GM19452 (cell line): ENCODE results near the gene FOXN3.
"Not testable (repeated sequence)": the region's sequence is repeated elsewhere in the genome, so short reads cannot be mapped to it uniquely, and the experiment has no call there.

ENCODE experiments used
- ATAC-seq: cut with Tn5 transposase; IDR thresholded peaks from one replicate; pipeline ENCODE4 v1.9.1; 2021; ENCODE audit not compliant: unreplicated experiment

Gene FOXN3

DNA sequence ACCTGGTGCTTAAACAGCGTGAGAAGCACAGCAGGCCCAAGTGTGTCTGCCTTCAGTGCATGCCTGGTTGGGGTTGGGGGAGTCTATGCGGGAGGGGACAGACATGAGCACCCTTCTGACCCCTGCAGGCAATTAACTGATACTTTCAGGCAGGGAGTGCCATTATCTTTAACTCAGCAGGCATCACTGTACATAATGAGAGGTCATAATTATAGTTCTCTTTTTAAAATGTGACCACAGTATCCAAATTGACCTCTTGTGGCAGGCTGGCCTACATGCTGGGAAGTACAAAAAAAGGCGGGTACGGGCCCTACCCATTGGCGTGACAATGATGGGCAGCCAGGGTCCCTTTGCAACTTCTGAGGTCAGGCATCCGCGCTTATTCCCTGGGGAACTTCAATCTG lies 209.1 kb downstream of the FOXN3 start:
- ATAC-seq, result no peak

GRCh38 chr14:89206389-89207031 lies 210.5 kb downstream of the FOXN3 start:
- no peak for ATAC-seq

DNA sequence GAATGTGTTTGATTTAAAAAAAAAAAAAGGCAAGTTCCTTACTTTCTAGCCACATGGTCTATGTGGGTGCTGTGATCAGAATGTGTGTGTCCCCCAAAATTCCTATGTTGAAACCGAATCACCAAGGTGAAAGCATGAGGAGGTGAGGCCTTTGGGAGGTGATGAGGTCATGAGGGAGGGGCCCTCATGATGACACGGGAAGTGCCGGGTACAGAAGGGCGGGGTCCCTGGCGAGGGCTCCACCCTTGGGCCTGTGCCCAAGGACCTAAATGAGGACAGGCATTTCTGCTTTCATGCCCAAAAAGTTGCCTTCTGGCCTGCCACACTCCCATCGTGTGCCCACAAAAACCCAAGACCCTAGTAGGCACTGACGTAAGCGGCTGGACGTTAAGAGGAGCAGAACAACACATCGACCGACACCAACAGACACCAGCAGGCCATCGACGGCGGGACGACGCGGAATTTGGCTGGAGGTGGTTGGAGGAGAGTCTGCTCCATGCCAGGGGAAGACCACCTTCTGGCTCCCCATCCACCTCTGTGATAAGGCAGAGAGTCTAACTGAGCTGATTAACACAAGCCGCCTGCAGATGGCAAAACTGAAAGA lies 211.8 kb downstream of the FOXN3 start:
- ATAC-seq, result no peak

GRCh38 chr14:89202413-89203190 lies 214.4 kb downstream of the FOXN3 start:
- ATAC-seq, result no peak

DNA sequence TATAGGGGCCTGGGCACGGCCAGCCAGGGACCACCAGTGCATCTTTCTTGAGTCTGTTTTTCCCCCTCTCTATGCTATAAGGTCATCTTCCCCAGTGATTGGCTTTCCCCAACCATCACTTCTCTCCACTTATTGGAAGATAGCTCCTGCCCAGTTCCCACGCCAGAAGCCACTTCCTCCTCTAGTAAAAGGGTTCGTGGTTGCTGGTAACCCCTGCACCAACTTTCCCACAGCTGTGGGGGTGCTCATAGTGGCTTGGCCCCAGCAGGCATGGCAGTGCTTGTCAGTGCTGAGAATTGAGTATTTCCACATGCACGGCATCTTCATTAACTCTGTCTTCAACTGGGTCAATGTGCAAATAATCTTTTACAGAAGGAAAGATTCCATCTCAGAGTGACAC lies 215.4 kb downstream of the FOXN3 start:
- ATAC-seq, result no peak

DNA sequence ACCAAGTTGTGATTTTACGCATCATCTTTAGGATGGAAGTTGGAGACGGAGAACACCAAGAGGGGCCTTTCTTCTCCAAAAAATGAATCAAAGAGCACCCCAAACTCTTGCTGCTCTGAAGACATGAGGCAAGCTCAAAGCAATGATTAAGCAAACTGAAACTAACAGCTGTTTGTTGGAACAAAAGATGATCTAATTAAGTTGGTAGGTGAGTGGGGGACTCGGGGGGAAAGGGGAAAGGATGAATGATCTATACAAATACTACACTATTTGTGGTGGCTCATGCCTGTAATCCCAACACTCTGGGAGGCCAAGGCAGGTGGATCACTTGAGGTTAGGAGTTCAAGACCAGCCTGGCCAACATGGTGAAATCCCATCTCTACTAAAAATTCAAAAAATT lies 217.7 kb downstream of the FOXN3 start:
- not testable (repeated sequence) for ATAC-seq

DNA sequence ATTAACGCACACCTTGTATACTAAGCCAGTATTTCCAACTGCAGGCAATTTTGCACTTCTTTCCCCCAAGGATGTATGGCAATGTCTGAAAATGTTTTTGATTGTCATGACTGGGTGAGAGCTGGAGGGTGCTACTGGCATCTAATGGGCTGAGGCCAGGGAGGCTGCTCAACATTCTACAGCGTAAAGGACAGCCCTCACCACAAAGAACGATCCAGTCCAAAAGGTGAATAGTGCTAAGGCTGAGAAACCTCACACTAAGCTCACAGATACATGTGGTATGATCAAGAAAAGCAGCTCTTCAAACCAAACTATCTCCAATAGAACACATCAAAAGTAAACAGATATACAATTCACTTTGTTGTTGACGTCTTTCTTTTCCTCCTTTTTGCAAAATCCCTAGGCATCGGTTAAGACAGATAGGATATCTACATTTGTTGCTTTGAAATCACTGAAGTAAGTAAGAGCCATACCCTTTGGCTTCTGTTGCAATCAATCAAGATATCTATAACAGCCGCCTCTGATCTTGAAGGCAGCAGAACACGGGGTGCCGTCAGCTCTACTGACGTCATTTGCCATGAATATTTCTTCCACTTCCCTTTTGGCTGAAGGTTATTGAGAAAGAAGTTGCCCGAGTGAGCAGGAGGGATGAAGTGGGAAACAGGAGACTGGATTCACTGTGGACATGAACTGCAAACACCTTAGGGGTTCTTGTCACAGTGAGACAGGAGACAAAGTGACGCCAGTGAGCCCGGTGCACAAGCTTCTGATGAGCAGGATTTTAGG lies 218.3 kb downstream of the FOXN3 start:
- ATAC-seq, result no peak

- no peak for ATAC-seq
Observed at GRCh38 chr14:89197623-89198022, 219.4 kb downstream of the FOXN3 start.

DNA sequence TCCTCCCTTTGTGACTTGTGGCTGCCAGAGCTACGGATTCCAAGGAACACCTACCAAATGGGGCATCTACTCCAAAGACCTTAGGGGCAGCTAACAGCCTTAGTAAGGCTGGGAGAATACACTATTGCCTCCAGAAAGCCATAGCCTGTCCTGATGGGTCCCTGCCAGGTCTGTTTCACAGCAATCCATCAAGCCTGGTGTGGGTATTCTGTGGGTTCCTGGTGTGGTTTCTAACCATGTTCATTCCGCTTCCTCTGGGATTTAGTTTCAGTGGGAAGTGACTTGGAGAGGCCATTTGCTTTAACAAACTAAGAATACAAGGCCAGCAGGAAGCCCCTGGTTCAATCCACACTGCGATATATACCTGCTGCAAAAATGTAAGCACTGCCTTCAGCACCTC lies 220.5 kb downstream of the FOXN3 start:
- no peak for ATAC-seq

GRCh38 chr14:89194376-89194775 lies 222.7 kb downstream of the FOXN3 start:
- no peak for ATAC-seq

DNA sequence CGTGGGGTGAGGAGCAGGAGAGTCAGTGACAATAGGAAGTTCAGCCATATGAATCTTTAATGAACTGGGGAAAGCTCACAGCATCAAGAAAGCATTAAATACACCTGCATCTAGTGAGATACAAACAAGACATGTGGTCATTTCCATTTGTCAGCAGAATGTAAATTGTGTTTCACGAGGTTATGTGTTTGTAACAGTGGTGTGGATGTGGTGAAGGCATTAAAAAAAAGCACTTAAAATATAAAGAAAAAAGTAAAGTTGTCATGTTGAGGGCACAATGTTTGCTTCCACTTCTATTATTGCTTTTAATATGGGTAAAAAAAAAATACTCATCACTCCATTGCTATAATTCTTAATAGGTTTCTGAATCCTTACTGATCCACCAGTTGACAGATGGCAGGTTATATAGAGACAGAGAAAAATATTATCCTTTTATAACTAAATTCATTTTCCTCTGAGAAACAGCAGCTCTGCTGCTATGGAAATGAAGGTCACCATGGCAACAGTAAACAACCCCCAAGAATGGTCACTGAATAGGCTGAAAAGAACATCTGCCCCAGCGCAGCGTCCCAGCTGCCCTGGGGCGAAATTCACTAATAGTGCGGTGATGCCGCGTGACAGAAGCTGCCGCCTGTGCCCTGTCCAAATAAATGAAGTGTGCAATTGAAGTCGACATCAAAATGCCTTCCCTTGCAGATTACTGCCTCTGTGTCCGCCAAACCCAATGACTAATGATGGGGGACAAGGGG lies 226.1 kb downstream of the FOXN3 start:
- ATAC-seq, result no peak

GRCh38 chr14:89188492-89188891 lies 228.5 kb downstream of the FOXN3 start:
- no peak for ATAC-seq

DNA sequence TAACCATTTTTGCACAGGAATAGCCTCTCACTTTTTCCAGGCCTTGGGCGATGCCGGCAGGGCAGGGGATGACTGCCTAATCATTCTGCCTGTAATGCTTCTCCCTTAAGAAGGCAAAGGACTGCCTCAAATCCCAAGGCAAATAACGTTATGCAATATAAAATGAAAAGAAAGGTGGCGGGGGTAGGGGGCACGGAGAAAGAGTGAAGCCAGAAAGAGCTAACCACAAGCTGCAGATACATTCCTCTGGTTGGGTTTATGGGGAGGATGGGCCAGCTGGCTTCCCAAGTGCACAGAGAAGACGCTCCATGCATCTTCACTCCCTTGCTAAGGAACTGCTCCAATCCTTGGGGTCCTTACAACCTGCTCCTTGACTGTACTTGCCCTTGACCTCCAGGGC lies 229.5 kb downstream of the FOXN3 start:
- no peak for ATAC-seq

- no peak for ATAC-seq
Observed at GRCh38 chr14:89186856-89187376, 230.1 kb downstream of the FOXN3 start.

DNA sequence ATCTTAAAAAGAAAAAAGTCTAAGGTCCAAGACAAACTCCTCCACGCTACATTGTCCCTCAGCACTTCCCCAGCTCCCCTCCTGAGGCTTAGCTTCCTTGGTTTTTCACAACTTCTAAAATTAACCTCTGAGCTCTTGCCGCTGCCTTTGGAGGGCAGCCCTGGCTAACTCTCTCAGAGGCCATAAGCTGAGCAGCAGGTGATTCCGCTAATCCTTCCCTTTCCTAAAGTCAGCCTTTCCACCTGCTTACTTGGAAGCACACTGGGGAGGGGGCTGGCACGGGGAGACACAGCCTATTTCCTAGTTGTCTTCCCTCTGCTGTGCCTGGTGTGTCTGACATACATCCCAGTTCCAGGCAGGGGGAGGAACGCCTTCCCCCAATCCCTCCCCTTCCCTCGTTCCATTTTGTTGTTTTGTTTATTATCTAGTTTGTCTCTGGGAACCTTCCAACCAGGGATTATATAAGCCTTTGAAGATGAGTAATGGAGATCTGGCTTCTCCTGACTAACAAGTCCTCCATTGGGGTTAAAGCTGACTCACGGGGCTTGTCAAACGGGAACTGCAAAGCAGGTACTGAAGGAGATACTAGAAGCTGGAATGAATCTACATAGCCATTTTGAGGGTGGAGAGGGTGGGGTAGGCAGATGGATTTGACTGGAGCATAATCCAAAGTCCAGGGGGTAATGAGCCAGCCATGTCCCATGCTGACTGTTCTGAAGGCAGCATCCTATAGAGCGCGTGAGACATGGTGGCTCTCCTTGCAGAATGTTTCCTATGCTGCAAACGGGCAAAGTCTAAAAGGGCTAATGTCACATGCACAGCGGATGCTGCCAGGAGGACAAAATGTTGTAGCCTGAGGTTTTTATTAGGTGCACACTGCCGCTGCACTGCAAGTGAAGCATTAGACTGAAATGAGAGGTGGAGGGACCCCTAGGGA lies 230.8 kb downstream of the FOXN3 start:
- no peak for ATAC-seq

DNA sequence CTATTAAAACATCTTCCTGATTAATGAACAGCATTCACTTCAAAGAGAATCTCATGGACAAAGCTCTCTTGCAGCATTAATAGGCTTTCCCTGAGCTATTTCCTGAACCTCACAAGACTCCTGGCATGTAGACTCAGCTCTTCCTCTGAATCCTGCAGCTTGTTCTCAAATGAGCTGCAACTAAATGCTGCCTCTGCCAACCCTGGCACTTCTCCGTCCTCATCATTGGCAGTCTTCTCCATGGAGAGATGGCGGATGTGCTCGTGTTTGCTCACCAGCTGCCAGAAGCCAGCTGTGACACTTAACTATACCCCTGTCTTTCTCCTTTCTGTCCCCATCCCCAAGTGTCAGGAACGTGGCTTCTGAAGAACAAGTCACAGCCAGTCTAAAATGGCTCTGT lies 232.1 kb downstream of the FOXN3 start:
- ATAC-seq, result no peak

DNA sequence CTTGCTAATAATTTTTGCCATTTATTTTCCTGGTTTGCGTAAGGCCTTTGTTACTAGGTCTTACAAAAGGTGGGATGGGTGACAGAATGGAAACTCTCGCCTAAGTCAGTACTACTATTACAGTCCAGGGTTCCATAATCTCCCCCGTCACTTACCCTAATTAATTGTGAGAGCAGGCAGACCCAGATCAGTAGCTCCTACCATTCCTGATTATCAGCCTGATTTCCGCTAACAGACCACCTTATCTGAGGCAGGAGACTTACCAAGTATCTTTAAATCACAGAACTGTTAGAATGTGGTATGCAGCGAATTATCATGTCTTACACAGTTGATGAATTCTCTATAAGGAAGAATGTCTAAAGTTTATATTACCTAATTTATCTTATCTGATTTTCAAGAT lies 234.7 kb downstream of the FOXN3 start:
- ATAC-seq, result no peak

GRCh38 chr14:89180546-89180945 lies 236.5 kb downstream of the FOXN3 start:
- no peak for ATAC-seq

GRCh38 chr14:89179891-89180404 lies 237.1 kb downstream of the FOXN3 start:
- no peak for ATAC-seq
